Measurements from ENCODE around the gene AP3B2.

- TF ChIP-seq POLR2A (IDR thresholded peaks at IDR 0.05; ENCODE audit: low read length) (no peak), GATA1 (IDR thresholded peaks at IDR 0.05; ENCODE audit: low read depth, low read length) (no peak)
Measured at GRCh38 chr15:82662641-82663040, 47.0 kb downstream of the AP3B2 start.
